C1 segment of cervical spinal cord (tissue), 14 donors: ENCODE results near the gene NOTCH2.

Source experiments
- DNase-seq, 14 donors: peaks; one replicate each; lab custom pipeline; 2025; lab: John Stamatoyannopoulos, UW

NOTCH2 gene

GRCh38 chr1:119943216-119943615 is 126.2 kb downstream of the NOTCH2 start:
- no peak for DNase-seq

- no peak for DNase-seq
Measured at GRCh38 chr1:119941392-119941791, 128.1 kb downstream of the NOTCH2 start.

GRCh38 chr1:119940697-119941096 is 128.8 kb downstream of the NOTCH2 start:
- DNase-seq = no peak

- DNase-seq = no peak
Measured at GRCh38 chr1:119937198-119937597, 132.3 kb downstream of the NOTCH2 start.

GRCh38 chr1:119935915-119936314 is 133.5 kb downstream of the NOTCH2 start:
- no peak for DNase-seq

GRCh38 chr1:119935373-119935772 is 134.1 kb downstream of the NOTCH2 start:
- DNase-seq = no peak

GRCh38 chr1:119933397-119933796 is 136.1 kb downstream of the NOTCH2 start:
- no peak for DNase-seq

- DNase-seq = no peak
Measured at GRCh38 chr1:119929643-119930315, 139.7 kb downstream of the NOTCH2 start.

GRCh38 chr1:119926553-119926952 is 142.9 kb downstream of the NOTCH2 start:
- DNase-seq = no peak

GRCh38 chr1:119924948-119925898 is 144.2 kb downstream of the NOTCH2 start:
- no peak for DNase-seq

- no peak for DNase-seq
Measured at GRCh38 chr1:119920104-119920968, 149.1 kb downstream of the NOTCH2 start.

- DNase-seq = no peak
Measured at GRCh38 chr1:119919241-119919640, 150.2 kb downstream of the NOTCH2 start.

- DNase-seq = no peak
Measured at GRCh38 chr1:119918301-119918700, 151.2 kb downstream of the NOTCH2 start.

GRCh38 chr1:119917304-119918055 is 152.0 kb downstream of the NOTCH2 start:
- no peak for DNase-seq

GRCh38 chr1:119915517-119915916 is 153.9 kb downstream of the NOTCH2 start:
- no peak for DNase-seq

- DNase-seq = no peak
Measured at GRCh38 chr1:119914071-119914470, 155.4 kb downstream of the NOTCH2 start.

GRCh38 chr1:119912963-119913362 is 156.5 kb downstream of the NOTCH2 start:
- DNase-seq = no peak

GRCh38 chr1:119911775-119912174 is 157.7 kb downstream of the NOTCH2 start:
- DNase-seq = no peak

- DNase-seq = no peak
Measured at GRCh38 chr1:119910618-119911017, 158.8 kb downstream of the NOTCH2 start.

- no peak for DNase-seq
Measured at GRCh38 chr1:119909890-119910596, 159.4 kb downstream of the NOTCH2 start.
